Measurements from ENCODE around the gene MCU.
A peak's percentile ranks its signal among the peaks of the same experiment; 100 is the strongest.
"Not testable (repeated sequence)": the region's sequence is repeated elsewhere in the genome, so short reads cannot be mapped to it uniquely, and the experiment has no call there.

MCU gene

DNA sequence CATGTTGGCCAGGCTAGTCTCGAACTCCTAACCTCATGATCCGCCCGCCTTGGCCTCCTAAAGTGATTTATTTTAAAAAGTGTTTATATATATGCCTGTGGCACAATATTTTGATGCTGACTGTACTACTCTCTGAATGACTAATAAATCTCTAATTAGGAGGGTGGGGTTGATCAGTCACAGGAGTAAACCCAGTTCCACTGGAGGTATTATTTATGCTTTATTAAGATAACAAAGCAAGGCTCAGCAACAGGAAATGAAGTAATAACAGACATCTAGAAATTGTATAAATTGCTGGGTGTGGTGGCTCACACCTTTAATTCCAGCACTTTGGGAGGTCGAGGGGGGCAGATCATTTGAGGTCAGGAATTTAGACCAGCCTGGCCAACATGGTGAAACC is 26.0 kb upstream of the MCU start:
- ChIA-PET CTCF (interaction anchor here (1.9 kb wide), 1 partner anchor 31 kb away, joined by 4 read pairs; no protein-coding TSS in a partner anchor), POLR2A (no interaction called here)
- H3K36me3 ChIP-seq (ENCODE audit: control insufficient read depth in 4 of 4, insufficient read depth in 4 of 4, low read length in 3 of 4) = no peaks in the 10 kb centered on the region
- no peak overlapping the region for H3K27ac ChIP-seq (ENCODE audit: insufficient read depth in 1 of 2, low read depth in 1 of 2, low read length in 2 of 2, poor library complexity in 1 of 2, severe bottlenecking in 2 of 2)
- no peaks in the 10 kb centered on the region for H3K27me3 ChIP-seq (replicated peaks in 2 of 5; ENCODE audit: control insufficient read depth in 4 of 5, insufficient read depth in 5 of 5, low read length in 4 of 5)
- no peaks in the 10 kb centered on the region for H3K4me1 ChIP-seq (ENCODE audit: control extremely low read depth in 1 of 4, control insufficient read depth in 4 of 4, insufficient read depth in 4 of 4, low read length in 3 of 4)
- H3K4me3 ChIP-seq (ENCODE audit: control insufficient read depth in 1 of 7, extremely low read depth in 1 of 7, insufficient read depth in 4 of 7, low read depth in 2 of 7, low read length in 6 of 7) = no peak overlapping the region
- DNase-seq = no peak
- H3K9me3 ChIP-seq (ENCODE audit: control extremely low read depth in 1 of 5, control insufficient read depth in 4 of 5, insufficient read depth in 2 of 5, low read depth in 1 of 5, low read length in 4 of 5) = no peaks in the 10 kb centered on the region
- WGBS (ENCODE audit: insufficient coverage) = 95% methylated on average over 3 of the region's 4 CpGs

DNA sequence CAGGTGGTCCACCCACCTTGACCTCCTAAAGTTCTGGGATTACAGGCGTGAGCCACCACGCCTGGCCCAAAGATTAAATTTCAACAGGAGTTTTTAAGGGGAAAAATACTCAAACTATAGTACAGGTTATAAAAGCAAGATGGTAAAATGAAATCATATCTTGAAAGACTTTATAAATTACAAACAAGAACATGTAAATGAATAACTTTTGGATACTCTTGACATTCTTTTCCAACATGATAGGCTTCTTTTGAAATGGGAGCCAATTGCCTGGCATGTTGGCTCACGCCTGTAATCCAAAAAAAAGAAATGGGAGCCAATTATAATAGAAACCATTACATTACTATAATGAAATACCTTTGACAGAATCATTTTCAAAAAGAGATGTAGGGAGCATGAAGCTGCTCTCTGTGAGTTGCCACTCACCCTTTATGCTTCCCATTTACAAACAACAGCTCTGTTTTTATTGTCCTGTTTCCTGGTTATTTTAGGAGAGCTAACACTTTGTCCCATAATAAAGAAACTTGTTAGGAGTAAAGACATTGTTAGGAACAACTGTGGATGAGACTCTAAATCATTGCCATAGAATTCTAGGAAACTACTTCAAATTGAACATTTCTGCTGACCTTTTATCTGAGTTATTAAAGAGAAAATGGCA is 24.6 kb upstream of the MCU start:
- Histone ChIP-seq H3K27ac (ENCODE audit: insufficient read depth in 1 of 2, low read depth in 1 of 2, low read length in 2 of 2, poor library complexity in 1 of 2, severe bottlenecking in 2 of 2) (no peak overlapping the region), H3K9me3 (ENCODE audit: control extremely low read depth in 1 of 5, control insufficient read depth in 4 of 5, insufficient read depth in 2 of 5, low read depth in 1 of 5, low read length in 4 of 5) (no peaks in the 10 kb centered on the region), H3K4me3 (ENCODE audit: control insufficient read depth in 1 of 7, extremely low read depth in 1 of 7, insufficient read depth in 4 of 7, low read depth in 2 of 7, low read length in 6 of 7) (no peak overlapping the region), H3K27me3 (replicated peaks in 2 of 5; ENCODE audit: control insufficient read depth in 4 of 5, insufficient read depth in 5 of 5, low read length in 4 of 5) (no peaks in the 10 kb centered on the region), H3K4me1 (ENCODE audit: control extremely low read depth in 1 of 4, control insufficient read depth in 4 of 4, insufficient read depth in 4 of 4, low read length in 3 of 4) (no peaks in the 10 kb centered on the region), H3K36me3 (ENCODE audit: control insufficient read depth in 4 of 4, insufficient read depth in 4 of 4, low read length in 3 of 4) (no peaks in the 10 kb centered on the region)
- whole genome bisulfite sequencing (ENCODE audit: insufficient coverage) = 100% methylated on average over 1 of the region's 3 CpGs
- no peak for DNase-seq
- POLR2A ChIA-PET = no interaction called here
- CTCF ChIA-PET = no interaction called here

DNA sequence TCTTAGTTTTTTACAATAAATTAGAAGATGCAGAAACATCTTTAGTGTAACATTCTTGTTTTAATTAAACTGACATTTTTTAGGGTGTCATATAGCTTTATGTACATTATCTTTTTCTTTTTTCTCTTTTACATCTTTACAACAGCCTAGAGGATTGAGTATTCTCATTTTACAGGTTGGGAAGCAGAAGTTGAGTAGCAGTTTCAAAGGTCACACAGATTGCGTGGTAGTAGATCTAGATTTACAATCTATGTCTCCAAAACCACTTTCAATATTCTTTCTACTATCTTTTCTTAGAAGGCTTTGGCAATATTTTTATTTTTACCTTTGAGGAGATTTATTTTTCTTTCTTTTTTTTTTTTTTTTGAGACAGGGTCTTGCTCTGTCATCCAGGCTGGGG is 18.7 kb upstream of the MCU start:
- CTCF ChIA-PET = no interaction called here
- Histone ChIP-seq H3K4me3 (ENCODE audit: control insufficient read depth in 1 of 7, extremely low read depth in 1 of 7, insufficient read depth in 4 of 7, low read depth in 2 of 7, low read length in 6 of 7) (no peak overlapping the region), H3K4me1 (ENCODE audit: control extremely low read depth in 1 of 4, control insufficient read depth in 4 of 4, insufficient read depth in 4 of 4, low read length in 3 of 4) (no peaks in the 10 kb centered on the region), H3K27ac (ENCODE audit: insufficient read depth in 1 of 2, low read depth in 1 of 2, low read length in 2 of 2, poor library complexity in 1 of 2, severe bottlenecking in 2 of 2) (no peak overlapping the region), H3K27me3 (replicated peaks in 2 of 5; ENCODE audit: control insufficient read depth in 4 of 5, insufficient read depth in 5 of 5, low read length in 4 of 5) (no peaks in the 10 kb centered on the region), H3K9me3 (ENCODE audit: control extremely low read depth in 1 of 5, control insufficient read depth in 4 of 5, insufficient read depth in 2 of 5, low read depth in 1 of 5, low read length in 4 of 5) (no peaks in the 10 kb centered on the region), H3K36me3 (ENCODE audit: control insufficient read depth in 4 of 4, insufficient read depth in 4 of 4, low read length in 3 of 4) (no peaks in the 10 kb centered on the region)
- WGBS (ENCODE audit: insufficient coverage) = no CpG with 5 or more reads among the region's 1 CpG
- POLR2A ChIA-PET = no interaction called here
- DNase-seq = no peak

DNA sequence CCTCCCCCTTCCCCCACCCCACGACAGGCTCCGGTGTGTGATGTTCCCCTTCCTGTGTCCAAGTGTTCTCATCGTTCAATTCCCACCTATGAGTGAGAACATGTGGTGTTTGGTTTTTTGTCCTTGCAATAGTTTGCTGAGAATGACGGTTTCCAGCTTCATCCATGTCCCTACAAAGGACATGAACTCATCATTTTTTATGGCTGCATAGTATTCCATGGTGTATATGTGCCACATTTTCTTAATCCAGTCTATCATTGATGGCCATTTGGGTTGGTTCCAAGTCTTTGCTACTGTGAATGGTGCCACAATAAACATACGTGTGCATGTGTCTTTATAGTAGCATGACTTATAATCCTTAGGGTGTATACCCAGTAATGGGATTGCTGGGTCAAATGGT is 17.8 kb upstream of the MCU start:
- H3K4me1 ChIP-seq (ENCODE audit: control extremely low read depth in 1 of 4, control insufficient read depth in 4 of 4, insufficient read depth in 4 of 4, low read length in 3 of 4); DNase-seq; H3K4me3 ChIP-seq (ENCODE audit: control insufficient read depth in 1 of 7, extremely low read depth in 1 of 7, insufficient read depth in 4 of 7, low read depth in 2 of 7, low read length in 6 of 7); H3K36me3 ChIP-seq (ENCODE audit: control insufficient read depth in 4 of 4, insufficient read depth in 4 of 4, low read length in 3 of 4); H3K27me3 ChIP-seq (replicated peaks in 2 of 5; ENCODE audit: control insufficient read depth in 4 of 5, insufficient read depth in 5 of 5, low read length in 4 of 5); H3K9me3 ChIP-seq (ENCODE audit: control extremely low read depth in 1 of 5, control insufficient read depth in 4 of 5, insufficient read depth in 2 of 5, low read depth in 1 of 5, low read length in 4 of 5); H3K27ac ChIP-seq (ENCODE audit: insufficient read depth in 1 of 2, low read depth in 1 of 2, low read length in 2 of 2, poor library complexity in 1 of 2, severe bottlenecking in 2 of 2); POLR2A ChIA-PET: not testable (repeated sequence)
- WGBS (ENCODE audit: insufficient coverage) = no CpG with 5 or more reads among the region's 5 CpGs
- CTCF ChIA-PET = interaction anchor here (0.6 kb wide), 1 partner anchor 11 kb away, joined by 3 read pairs; no protein-coding TSS in a partner anchor

DNA sequence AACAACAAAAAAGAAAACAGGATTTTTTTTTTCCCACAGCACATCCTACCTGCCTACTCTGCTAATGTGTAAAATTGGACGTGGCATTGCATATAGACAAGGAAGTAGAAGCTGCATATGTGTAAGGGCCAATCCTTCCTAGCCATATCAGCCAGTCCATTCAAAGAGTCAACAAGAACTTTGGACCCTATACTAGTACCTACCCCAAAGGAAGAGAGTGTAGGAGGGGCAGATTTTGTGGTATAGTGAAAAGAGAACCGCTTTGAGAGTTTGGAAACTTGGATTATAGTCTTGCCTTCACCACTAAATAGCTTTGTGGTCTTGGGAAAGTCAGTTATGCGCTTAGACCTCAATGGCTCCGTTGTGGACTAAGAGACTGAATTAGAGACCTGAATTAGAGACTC is 12.1 kb upstream of the MCU start:
- no peak overlapping the region for H3K27ac ChIP-seq (ENCODE audit: insufficient read depth in 1 of 2, low read depth in 1 of 2, low read length in 2 of 2, poor library complexity in 1 of 2, severe bottlenecking in 2 of 2)
- H3K27me3 ChIP-seq (replicated peaks in 2 of 5; ENCODE audit: control insufficient read depth in 4 of 5, insufficient read depth in 5 of 5, low read length in 4 of 5) = no peaks in the 10 kb centered on the region
- ChIA-PET POLR2A (no interaction called here), CTCF (interaction anchor here (0.5 to 1.5 kb wide), 3 partner anchors 8 to 61 kb away, joined by 4 to 5 read pairs (median 4); no protein-coding TSS in a partner anchor)
- 94% methylated on average over 2 of the region's 4 CpGs for WGBS (ENCODE audit: insufficient coverage)
- H3K4me3 ChIP-seq (ENCODE audit: control insufficient read depth in 1 of 7, extremely low read depth in 1 of 7, insufficient read depth in 4 of 7, low read depth in 2 of 7, low read length in 6 of 7) = no peak overlapping the region
- DNase-seq = no peak
- H3K9me3 ChIP-seq (ENCODE audit: control extremely low read depth in 1 of 5, control insufficient read depth in 4 of 5, insufficient read depth in 2 of 5, low read depth in 1 of 5, low read length in 4 of 5) = no peaks in the 10 kb centered on the region
- H3K4me1 ChIP-seq (ENCODE audit: control extremely low read depth in 1 of 4, control insufficient read depth in 4 of 4, insufficient read depth in 4 of 4, low read length in 3 of 4) = no peaks in the 10 kb centered on the region
- no peaks in the 10 kb centered on the region for H3K36me3 ChIP-seq (ENCODE audit: control insufficient read depth in 4 of 4, insufficient read depth in 4 of 4, low read length in 3 of 4)

DNA sequence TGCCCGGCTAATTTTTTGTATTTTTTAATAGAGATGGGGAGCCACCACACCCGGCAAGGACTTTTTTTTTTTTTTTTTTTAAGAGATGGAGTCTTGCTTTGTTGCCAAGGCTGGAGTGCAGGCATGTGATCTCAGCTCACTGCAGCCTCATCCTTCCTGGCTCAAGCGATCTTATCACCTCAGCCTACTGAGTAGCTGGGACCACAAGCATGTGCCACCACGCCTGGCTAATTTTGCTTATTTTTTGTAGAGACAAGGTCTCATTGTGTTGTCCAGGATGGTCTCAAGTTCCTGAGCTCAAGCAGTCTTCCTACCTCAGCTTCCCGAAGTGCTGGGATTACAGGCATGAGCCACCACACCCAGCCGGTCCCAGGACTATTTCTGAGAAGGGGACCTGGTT is 9.3 kb upstream of the MCU start:
- Histone ChIP-seq H3K27ac (ENCODE audit: insufficient read depth in 1 of 2, low read depth in 1 of 2, low read length in 2 of 2, poor library complexity in 1 of 2, severe bottlenecking in 2 of 2) (no peak overlapping the region), H3K36me3 (ENCODE audit: control insufficient read depth in 4 of 4, insufficient read depth in 4 of 4, low read length in 3 of 4) (no peaks in the 10 kb centered on the region), H3K4me3 (ENCODE audit: control insufficient read depth in 1 of 7, extremely low read depth in 1 of 7, insufficient read depth in 4 of 7, low read depth in 2 of 7, low read length in 6 of 7) (no peak overlapping the region), H3K27me3 (replicated peaks in 2 of 5; ENCODE audit: control insufficient read depth in 4 of 5, insufficient read depth in 5 of 5, low read length in 4 of 5) (no peaks in the 10 kb centered on the region), H3K9me3 (ENCODE audit: control extremely low read depth in 1 of 5, control insufficient read depth in 4 of 5, insufficient read depth in 2 of 5, low read depth in 1 of 5, low read length in 4 of 5) (no peaks in the 10 kb centered on the region), H3K4me1 (ENCODE audit: control extremely low read depth in 1 of 4, control insufficient read depth in 4 of 4, insufficient read depth in 4 of 4, low read length in 3 of 4) (no peaks in the 10 kb centered on the region)
- POLR2A ChIA-PET = no interaction called here
- CTCF ChIA-PET = no interaction called here
- WGBS (ENCODE audit: insufficient coverage) = 78% methylated on average over 3 of the region's 6 CpGs
- peak in 2 of 3 donors; percentile 39 to 60 for DNase-seq

DNA sequence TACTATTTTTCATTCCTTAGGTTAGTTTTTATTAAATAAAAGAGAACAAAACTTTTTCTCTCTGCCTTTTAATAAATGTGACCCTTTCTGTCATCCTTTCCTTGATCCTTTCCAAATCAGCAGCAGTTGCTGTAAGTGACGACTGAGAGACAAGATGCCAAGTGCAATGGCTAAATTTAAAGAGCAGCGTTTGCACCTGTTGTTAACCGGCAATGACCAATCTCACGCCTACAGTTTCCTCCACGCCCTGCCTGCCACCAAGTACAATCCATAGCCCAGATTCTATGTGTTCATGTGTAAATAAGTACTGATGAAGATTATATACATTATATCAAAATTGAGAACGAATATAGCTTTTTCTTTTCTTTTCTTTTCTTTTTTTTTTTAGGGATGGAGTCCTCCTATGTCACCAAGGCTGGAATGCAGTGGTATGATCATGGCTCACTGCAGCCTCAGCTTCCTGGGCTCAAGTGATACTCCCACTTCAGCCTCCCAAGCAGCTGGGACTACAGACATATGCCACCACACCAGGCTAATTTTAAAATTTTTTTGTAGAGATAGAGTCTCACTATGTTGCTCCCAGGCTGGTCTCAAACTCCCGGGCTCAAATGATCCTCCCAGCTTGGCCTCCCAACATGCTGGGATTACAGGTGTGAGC is 6.5 kb upstream of the MCU start:
- CTCF ChIA-PET = interaction anchor here (0.6 to 1.6 kb wide), 2 partner anchors 11 to 43 kb away, joined by 3 read pairs; no protein-coding TSS in a partner anchor
- H3K27ac ChIP-seq (ENCODE audit: insufficient read depth in 1 of 2, low read depth in 1 of 2, low read length in 2 of 2, poor library complexity in 1 of 2, severe bottlenecking in 2 of 2) = no peak overlapping the region
- H3K36me3 ChIP-seq (ENCODE audit: control insufficient read depth in 4 of 4, insufficient read depth in 4 of 4, low read length in 3 of 4) = no peaks in the 10 kb centered on the region
- no peak for DNase-seq
- peaks cover 0 to 3% (median 0%) of the 10 kb centered on the region in 4 experiments for H3K4me1 ChIP-seq (ENCODE audit: control extremely low read depth in 1 of 4, control insufficient read depth in 4 of 4, insufficient read depth in 4 of 4, low read length in 3 of 4)
- WGBS (ENCODE audit: insufficient coverage) = 93% methylated on average over 3 of the region's 7 CpGs
- POLR2A ChIA-PET = interaction anchor here (0.7 kb wide), 1 partner anchor 99 kb away, joined by 3 read pairs; no protein-coding TSS in a partner anchor
- H3K4me3 ChIP-seq (ENCODE audit: control insufficient read depth in 1 of 7, extremely low read depth in 1 of 7, insufficient read depth in 4 of 7, low read depth in 2 of 7, low read length in 6 of 7) = no peak overlapping the region
- no peaks in the 10 kb centered on the region for H3K27me3 ChIP-seq (replicated peaks in 2 of 5; ENCODE audit: control insufficient read depth in 4 of 5, insufficient read depth in 5 of 5, low read length in 4 of 5)
- H3K9me3 ChIP-seq (ENCODE audit: control extremely low read depth in 1 of 5, control insufficient read depth in 4 of 5, insufficient read depth in 2 of 5, low read depth in 1 of 5, low read length in 4 of 5) = no peaks in the 10 kb centered on the region

Measured in common myeloid progenitor, CD34-positive (primary cell).